SH-SY5Y (cell line): Measurements from ENCODE around the gene CYTH4.

ENCODE experiments used
- GATA2 ChIP-seq: IDR thresholded peaks from 2 replicates; pipeline ENCODE4 v1.6.1; 2011; ENCODE audit warnings: mild to moderate bottlenecking, low read depth, low read length
- GATA3 ChIP-seq: IDR thresholded peaks from 2 replicates; pipeline ENCODE4 v1.6.1; 2011; ENCODE audit warnings: low read depth, mild to moderate bottlenecking, low read length, moderate library complexity

DNA sequence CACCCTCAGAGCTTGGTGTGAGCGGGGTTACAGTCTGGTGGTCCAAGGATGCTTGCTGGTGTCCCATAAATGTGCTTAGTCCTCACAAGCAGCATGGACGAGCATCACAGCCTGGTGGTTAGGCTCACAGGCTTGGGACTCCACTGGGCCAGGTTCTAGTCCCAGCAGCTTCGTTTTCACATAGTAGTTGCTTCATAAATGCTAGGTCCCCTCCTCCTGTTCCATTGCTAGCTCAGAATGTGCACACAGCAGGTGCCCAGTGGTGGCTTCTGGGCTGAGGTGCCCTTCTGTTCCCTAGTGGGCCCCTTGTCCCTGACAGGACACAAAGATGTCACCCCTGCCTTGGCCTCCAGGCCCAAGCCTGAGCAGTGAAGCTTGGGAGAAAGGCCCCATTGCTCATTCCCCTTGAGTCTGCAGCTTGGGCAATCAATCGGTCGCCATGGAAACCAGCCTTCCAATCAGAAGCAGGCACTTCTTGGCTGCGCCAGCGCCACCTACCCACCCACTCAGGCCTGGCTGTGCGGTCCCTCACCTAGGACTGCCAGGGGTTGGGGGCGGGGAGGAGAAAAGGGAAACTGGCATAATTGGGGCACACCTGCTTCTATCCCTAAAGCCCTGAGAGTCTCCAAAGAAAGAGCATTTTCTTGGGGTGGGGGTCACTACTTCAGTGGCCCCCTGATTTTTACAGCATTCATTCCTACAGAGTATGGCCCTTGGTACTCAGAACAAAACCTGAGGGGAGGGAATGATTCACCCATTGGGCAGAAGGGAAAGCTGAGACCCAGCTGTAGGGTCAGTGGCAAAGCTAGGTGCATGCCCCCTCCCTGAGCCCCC lies 48.1 kb downstream of the CYTH4 start:
- TF ChIP-seq GATA2 (no peak), GATA3 (no peak)
